H1 (cell line): ENCODE data around the gene LIN54. TPM values are rescaled to one million over a fixed set of nuclear protein-coding genes. Genes with fewer than 3 reads are reported as not detected.

Experiments
- CTCF ChIA-PET: fragments of 300-600 bp; sonication (Branson Sonifier 250); formaldehyde crosslinking; loops from one replicate; lab custom pipeline; 2021; ENCODE audit not compliant: partially characterized antibody; lab: Charles Lee
- POLR2A ChIA-PET: fragments of 300-600 bp; sonication (Branson Sonifier 250); formaldehyde crosslinking; loops from one replicate; lab custom pipeline; 2021; ENCODE audit warnings: inconsistent platforms; ENCODE audit not compliant: partially characterized antibody; lab: Charles Lee
- DNase-seq, 2 experiments: peaks; one replicate each; pipeline versions ENCODE4 v3.0.0 to v3.0.0-alpha.2; 2010 to 2022; ENCODE audit warnings: low spot score in 2 of 2, low read depth in 1 of 2, mixed read lengths in 1 of 2
- FAIRE-seq: peaks from 2 replicates; lab custom pipeline; 2011; peaks lifted over from hg19 to GRCh38; lab: Jason Lieb, UNC
- H2AFZ ChIP-seq: 2 replicates; pipeline ENCODE4 v1.8.1; 2012; ENCODE audit warnings: low read length, inconsistent platforms
- H2AK5ac ChIP-seq: 2 replicates; pipeline ENCODE4 v1.6.1; 2013; ENCODE audit warnings: low read depth, low read length
- H2BK120ac ChIP-seq: replicated peaks from 2 replicates; pipeline ENCODE3; 2013; ENCODE audit warnings: low read depth, low read length, inconsistent platforms
- H2BK12ac ChIP-seq: 2 replicates; pipeline ENCODE4 v1.6.1; 2013; ENCODE audit warnings: low read depth, low read length
- H2BK15ac ChIP-seq: 2 replicates; pipeline ENCODE4 v1.6.1; 2013; ENCODE audit warnings: low read length
- H2BK20ac ChIP-seq: 2 replicates; pipeline ENCODE4 v1.6.1; 2013; ENCODE audit warnings: low read length
- H2BK5ac ChIP-seq: 2 replicates; pipeline ENCODE4 v1.6.1; 2013; ENCODE audit warnings: low read depth, low read length
- H3K14ac ChIP-seq: 2 replicates; pipeline ENCODE4 v1.6.1; 2013; ENCODE audit warnings: inconsistent platforms; ENCODE audit not compliant: insufficient read length
- H3K18ac ChIP-seq: 2 replicates; pipeline ENCODE4 v1.6.1; 2013; ENCODE audit warnings: low read length; ENCODE audit errors: extremely low read depth
- H3K23ac ChIP-seq: 2 replicates; pipeline ENCODE4 v1.6.1; 2013; ENCODE audit warnings: inconsistent platforms; ENCODE audit not compliant: insufficient read length
- H3K23me2 ChIP-seq: 2 replicates; pipeline ENCODE4 v1.6.1; 2013; ENCODE audit warnings: low read depth, low read length
- H3K27ac ChIP-seq: 2 replicates; pipeline ENCODE4 v1.6.1; 2011; ENCODE audit warnings: low read depth, low read length, inconsistent platforms
- H3K27me3 ChIP-seq, 4 experiments: replicated peaks in 1 of 4; 1 replicate in 1 of 4; 2 replicates in 3 of 4; pipeline versions ENCODE4 v1.6.1 to v1.8.1; 2011 to 2013; ENCODE audit warnings: low read length in 3 of 4, mild to moderate bottlenecking in 3 of 4, inconsistent platforms in 2 of 4, mixed read lengths in 2 of 4, moderate library complexity in 1 of 4; ENCODE audit not compliant: control insufficient read depth in 3 of 4, insufficient read depth in 3 of 4; ENCODE audit errors: extremely low read depth in 1 of 4
- H3K36me3 ChIP-seq, 4 experiments: 2 replicates each; pipeline versions ENCODE4 v1.6.1 to v1.8.1; 2011 to 2013; ENCODE audit warnings: mild to moderate bottlenecking in 4 of 4, low read length in 3 of 4, moderate library complexity in 2 of 4, control low read depth in 1 of 4, inconsistent platforms in 1 of 4; ENCODE audit not compliant: insufficient read depth in 4 of 4, control insufficient read depth in 2 of 4
- H3K4ac ChIP-seq: replicated peaks from 2 replicates; pipeline ENCODE3; 2013; ENCODE audit warnings: low read length, low read depth, mixed read lengths, inconsistent platforms; ENCODE audit not compliant: insufficient read length
- H3K4me1 ChIP-seq, 4 experiments: replicated peaks in 1 of 4; 1 replicate in 1 of 4; 2 replicates in 3 of 4; pipeline versions ENCODE4 v1.6.1 to v1.8.1; 2011 to 2013; ENCODE audit warnings: low read length in 3 of 4, inconsistent platforms in 2 of 4, mixed read lengths in 1 of 4; ENCODE audit not compliant: insufficient read depth in 4 of 4, control insufficient read depth in 3 of 4
- H3K4me2 ChIP-seq, 2 experiments: 2 replicates each; pipeline versions ENCODE4 v1.6.1 to v1.8.1; 2011 to 2013; ENCODE audit warnings: low read depth in 2 of 2, low read length in 2 of 2, control low read depth in 1 of 2, inconsistent platforms in 1 of 2, mild to moderate bottlenecking in 1 of 2; ENCODE audit not compliant: insufficient read depth in 1 of 2
- H3K4me3 ChIP-seq, 4 experiments: fragments of 200-600, 300-600 bp in 1 of 4; sonication (generic), shearing (Covaris generic), sonication (Bioruptor Twin) in 1 of 4; 2 replicates each; pipeline versions ENCODE4 v1.5.1 to v1.8.1; 2011 to 2016; ENCODE audit warnings: low read length in 4 of 4, low read depth in 3 of 4, control low read depth in 2 of 4, inconsistent platforms in 2 of 4, mild to moderate bottlenecking in 2 of 4, mixed read lengths in 1 of 4, moderate library complexity in 1 of 4; ENCODE audit not compliant: insufficient read depth in 2 of 4; ENCODE audit errors: extremely low read depth in 1 of 4
- H3K56ac ChIP-seq: replicated peaks from 2 replicates; pipeline ENCODE3; 2013; ENCODE audit warnings: low read depth, mild to moderate bottlenecking, mixed read lengths, low read length, inconsistent platforms; ENCODE audit not compliant: insufficient read length
- H3K79me1 ChIP-seq: 2 replicates; pipeline ENCODE4 v1.6.1; 2013; ENCODE audit warnings: low read depth, low read length, control low read depth
- H3K79me2 ChIP-seq, 2 experiments: 2 replicates each; pipeline versions ENCODE4 v1.6.1 to v1.8.1; 2012 to 2013; ENCODE audit warnings: low read length in 2 of 2, mild to moderate bottlenecking in 2 of 2, inconsistent platforms in 1 of 2; ENCODE audit not compliant: insufficient read depth in 2 of 2, control insufficient read depth in 1 of 2
- H3K9ac ChIP-seq, 4 experiments: replicated peaks in 1 of 4; 1 replicate in 1 of 4; 2 replicates in 3 of 4; pipeline versions ENCODE4 v1.6.1 to v1.8.1; 2011 to 2013; ENCODE audit warnings: low read depth in 3 of 4, low read length in 3 of 4, control low read depth in 2 of 4, mild to moderate bottlenecking in 2 of 4, moderate library complexity in 2 of 4, inconsistent platforms in 1 of 4; ENCODE audit errors: extremely low read depth in 1 of 4
- H3K9me3 ChIP-seq, 2 experiments: 2 replicates each; pipeline versions ENCODE4 v1.6.1 to v1.8.1; 2012 to 2013; ENCODE audit warnings: mild to moderate bottlenecking in 2 of 2, moderate library complexity in 2 of 2, control low read depth in 1 of 2, inconsistent platforms in 1 of 2, low read depth in 1 of 2, low read length in 1 of 2, mixed read lengths in 1 of 2; ENCODE audit not compliant: insufficient read depth in 2 of 2
- H4K20me1 ChIP-seq, 2 experiments: replicated peaks in 1 of 2; 2 replicates each; pipeline versions ENCODE3 to v1.8.1; 2011 to 2013; ENCODE audit warnings: inconsistent platforms in 2 of 2, low read length in 2 of 2, mild to moderate bottlenecking in 1 of 2; ENCODE audit not compliant: insufficient read depth in 2 of 2, control insufficient read depth in 1 of 2
- H4K5ac ChIP-seq: 2 replicates; pipeline ENCODE4 v1.6.1; 2013; ENCODE audit warnings: low read length, low read depth, mixed read lengths, inconsistent platforms; ENCODE audit not compliant: insufficient read length
- H4K8ac ChIP-seq: 2 replicates; pipeline ENCODE4 v1.8.0; 2013; ENCODE audit warnings: mild to moderate bottlenecking, moderate library complexity, low read length, inconsistent platforms; ENCODE audit not compliant: insufficient read depth; ENCODE audit errors: extremely low read depth
- H4K91ac ChIP-seq: replicated peaks from 2 replicates; pipeline ENCODE3; 2013; ENCODE audit warnings: low read length, mixed read lengths, inconsistent platforms; ENCODE audit not compliant: insufficient read length
- ASH2L ChIP-seq: fragments of 200-600, 300-600 bp; sonication (generic); IDR thresholded peaks from one replicate; pipeline ENCODE4 v1.7.1; 2017; ENCODE audit warnings: low read length
- CREB1 ChIP-seq: IDR thresholded peaks from 2 replicates; pipeline ENCODE4 v1.6.1; 2012; ENCODE audit warnings: inconsistent platforms
- CTBP2 ChIP-seq: IDR thresholded peaks from 2 replicates; pipeline ENCODE4 v1.7.0; 2011; ENCODE audit warnings: borderline replicate concordance, mild to moderate bottlenecking, moderate library complexity, mixed read lengths, low read length; ENCODE audit not compliant: insufficient read depth, insufficient read length
- EGR1 ChIP-seq: IDR thresholded peaks from 2 replicates; pipeline ENCODE4 v1.6.1; 2011; ENCODE audit warnings: low read depth, low read length, borderline replicate concordance
- HDAC6 ChIP-seq: IDR thresholded peaks from one replicate; pipeline ENCODE4 v1.7.1; 2012; ENCODE audit warnings: low read depth, mild to moderate bottlenecking, inconsistent platforms, low read length, moderate library complexity
- JUN ChIP-seq: IDR thresholded peaks from 2 replicates; pipeline ENCODE4 v1.6.1; 2011; ENCODE audit warnings: low read depth, mild to moderate bottlenecking, improper control_type of control experiment, low read length
- JUND ChIP-seq: IDR thresholded peaks from 2 replicates; pipeline ENCODE4 v1.6.1; 2011; ENCODE audit warnings: mild to moderate bottlenecking, improper control_type of control experiment, low read length
- NANOG ChIP-seq: IDR thresholded peaks from 2 replicates; pipeline ENCODE4 v1.6.1; 2011; ENCODE audit warnings: low read length, low read depth, mild to moderate bottlenecking, inconsistent platforms; ENCODE audit not compliant: insufficient read depth, poor library complexity, severe bottlenecking
- RFX5 ChIP-seq: IDR thresholded peaks from 2 replicates; pipeline ENCODE4 v1.6.1; 2011; ENCODE audit warnings: low read depth, low read length, improper control_type of control experiment, borderline replicate concordance
- SIRT6 ChIP-seq: IDR thresholded peaks from one replicate; pipeline ENCODE4 v1.7.1; 2012; ENCODE audit warnings: low read length, inconsistent platforms
- SUZ12 ChIP-seq: fragments of 200-600 bp; sonication (generic); IDR thresholded peaks from 2 replicates; pipeline ENCODE4 v1.6.1; 2012; ENCODE audit warnings: mild to moderate bottlenecking, inconsistent platforms, low read length, moderate library complexity, mixed read lengths
- TEAD4 ChIP-seq: IDR thresholded peaks from 2 replicates; pipeline ENCODE4 v1.6.1; 2012; ENCODE audit warnings: low read depth, low read length, inconsistent platforms, mixed read lengths
- YY1 ChIP-seq: IDR thresholded peaks from 2 replicates; pipeline ENCODE4 v1.6.1; 2011; ENCODE audit warnings: low read depth, mild to moderate bottlenecking, low read length
- WGBS, 2 experiments: shearing (Covaris generic) in 1 of 2; methylation state at CpG; one replicate each; pipeline versions ENCODE4 v1.1.6 to v1.1.7; 2013 to 2015; ENCODE audit warnings: low lambda C conversion rate in 2 of 2, mixed read lengths in 2 of 2, inconsistent platforms in 1 of 2, low coverage in 1 of 2, missing lambda C conversion rate in 1 of 2; ENCODE audit not compliant: insufficient replicate concordance in 2 of 2, insufficient coverage in 1 of 2, insufficient read length in 1 of 2; ENCODE audit errors: extremely low coverage in 1 of 2, missing lambda C conversion rate in 1 of 2; 5-methylcytosine and 5-hydroxymethylcytosine counted together
- polyA plus RNA-seq, 7 experiments: library from polyadenylated mRNA; depleted of rRNA in 3 of 7; stranded (reverse) in 5 of 7; unstranded in 2 of 7; fragments of >200 nt in 5 of 7; fragments of 200-250 nt in 2 of 7; gene quantifications; 1 replicate in 5 of 7; 2 replicates in 1 of 7; 4 replicates in 1 of 7; pipeline versions ENCODE4 v1.2.1 to v1.2.3, GENCODE V29; 2011 to 2013; ENCODE audit warnings: missing spikeins in 2 of 7, mixed read lengths in 2 of 7
- total RNA-seq: library from RNA; stranded (reverse); fragmentation: NEBNext Ultra II Directional; extraction: Animal tissue kit (Norgen Biotek cat#: 25700); gene quantifications from 2 replicates; pipeline ENCODE4 v1.2.1, GENCODE V29; 2021
- TF ChIP-seq, protein P1 (sequence below): IDR thresholded peaks from 2 replicates; pipeline ENCODE4 v1.6.1; 2011; ENCODE audit warnings: low read depth, mild to moderate bottlenecking, low read length; ENCODE audit not compliant: insufficient read depth
- TF ChIP-seq, protein P2 (sequence below): IDR thresholded peaks from 2 replicates; pipeline ENCODE4 v1.6.1; 2012; ENCODE audit warnings: inconsistent platforms

Gene LIN54
- total and polyA plus RNA-seq, 2 of the 8 experiments (the other 6 are each of a cell fraction or from before 2014, with no cell fraction given), result 5.7 to 11.1 TPM

GRCh38 chr4:83028976-83029375, 18.4 kb upstream of the LIN54 start:
- no peak overlapping the region for H3K4me2 ChIP-seq
- H3K27me3 ChIP-seq, result no peaks in the 10 kb centered on the region; a peak in 2 of 7 replicates
- no peak overlapping the region for H3K4ac ChIP-seq
- H2AFZ ChIP-seq, result no peak overlapping the region
- no peak overlapping the region for H2BK12ac ChIP-seq
- WGBS, 2 experiments, result 70% methylated on average over 3 of the region's 3 CpGs; no CpG with 5 or more reads in 1 of the 2 experiments
- H3K27ac ChIP-seq, result no peak overlapping the region
- H2BK20ac ChIP-seq, result no peak overlapping the region
- H4K8ac ChIP-seq, result no peak overlapping the region
- peaks cover 0 to 4% of the 10 kb centered on the region in 2 experiments; a peak in 2 of 4 replicates for H3K9me3 ChIP-seq
- H3K4me3 ChIP-seq, result no peak overlapping the region
- no peaks in the 10 kb centered on the region; the same call in 1 of the 2 replicates for H3K23me2 ChIP-seq
- H3K23ac ChIP-seq, result no peak overlapping the region
- CTCF ChIA-PET, result interaction anchor here (1.5 kb wide), 1 partner anchor 13 kb away, joined by 4 read pairs; no protein-coding TSS in a partner anchor
- FAIRE-seq (no peak), DNase-seq (no peak)
- H3K36me3 ChIP-seq, result no peaks in the 10 kb centered on the region
- H4K5ac ChIP-seq, result no peak overlapping the region
- H4K91ac ChIP-seq, result no peak overlapping the region
- no peak overlapping the region for H3K56ac ChIP-seq
- H3K79me1 ChIP-seq, result no peaks in the 10 kb centered on the region
- H2BK15ac ChIP-seq, result no peak overlapping the region
- POLR2A ChIA-PET, result no interaction called here
- no peak overlapping the region for H3K18ac ChIP-seq
- H4K20me1 ChIP-seq, result no peaks in the 10 kb centered on the region
- no peaks in the 10 kb centered on the region for H3K79me2 ChIP-seq
- H3K4me1 ChIP-seq, result no peaks in the 10 kb centered on the region; a peak in 1 of 7 replicates
- no peak overlapping the region for H3K14ac ChIP-seq
- H2BK120ac ChIP-seq, result no peak overlapping the region
- no peak overlapping the region for H2AK5ac ChIP-seq
- H2BK5ac ChIP-seq, result no peak overlapping the region
- H3K9ac ChIP-seq, result no peak overlapping the region
- no peak for TF ChIP-seq JUN
- TF ChIP-seq SUZ12, result no peak
- no peak for TF ChIP-seq SIRT6
- TF ChIP-seq, protein P1, sequence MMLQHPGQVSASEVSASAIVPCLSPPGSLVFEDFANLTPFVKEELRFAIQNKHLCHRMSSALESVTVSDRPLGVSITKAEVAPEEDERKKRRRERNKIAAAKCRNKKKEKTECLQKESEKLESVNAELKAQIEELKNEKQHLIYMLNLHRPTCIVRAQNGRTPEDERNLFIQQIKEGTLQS, result no peak
- TF ChIP-seq JUND, result no peak
- TF ChIP-seq, protein P2, sequence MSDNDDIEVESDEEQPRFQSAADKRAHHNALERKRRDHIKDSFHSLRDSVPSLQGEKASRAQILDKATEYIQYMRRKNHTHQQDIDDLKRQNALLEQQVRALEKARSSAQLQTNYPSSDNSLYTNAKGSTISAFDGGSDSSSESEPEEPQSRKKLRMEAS, result no peak
- no peak for TF ChIP-seq NANOG
- TF ChIP-seq CTBP2, result no peak
- TF ChIP-seq RFX5, result no peak
- TF ChIP-seq YY1, result no peak
- TF ChIP-seq HDAC6, result no peak
- TF ChIP-seq EGR1, result no peak
- TF ChIP-seq CREB1, result no peak
- no peak for TF ChIP-seq ASH2L
- TF ChIP-seq TEAD4, result no peak
